Measurements from ENCODE around the gene TTC6.

Gene TTC6

DNA sequence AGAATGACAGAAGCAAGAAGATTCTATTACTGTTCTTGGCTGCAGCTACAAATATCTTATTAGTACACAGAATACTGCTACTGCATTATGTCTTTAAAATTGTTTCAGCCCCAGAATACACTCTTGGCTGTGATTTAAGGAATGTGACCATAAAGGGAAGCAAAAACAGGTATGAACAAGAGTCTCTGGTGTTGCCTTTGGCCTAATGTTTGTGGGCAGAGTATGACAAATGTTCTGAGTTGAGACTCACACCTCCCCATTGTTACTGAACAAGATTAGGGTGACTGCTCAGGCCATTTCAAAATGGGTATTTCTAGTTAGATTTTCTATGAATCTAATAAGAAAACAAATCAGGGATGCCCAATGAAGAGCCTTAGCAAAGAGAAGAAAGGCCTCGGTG lies 28.5 kb downstream of the TTC6 start:
- DNase-seq (ENCODE audit: low read depth) = no peak
- TF ChIP-seq, protein P1, sequence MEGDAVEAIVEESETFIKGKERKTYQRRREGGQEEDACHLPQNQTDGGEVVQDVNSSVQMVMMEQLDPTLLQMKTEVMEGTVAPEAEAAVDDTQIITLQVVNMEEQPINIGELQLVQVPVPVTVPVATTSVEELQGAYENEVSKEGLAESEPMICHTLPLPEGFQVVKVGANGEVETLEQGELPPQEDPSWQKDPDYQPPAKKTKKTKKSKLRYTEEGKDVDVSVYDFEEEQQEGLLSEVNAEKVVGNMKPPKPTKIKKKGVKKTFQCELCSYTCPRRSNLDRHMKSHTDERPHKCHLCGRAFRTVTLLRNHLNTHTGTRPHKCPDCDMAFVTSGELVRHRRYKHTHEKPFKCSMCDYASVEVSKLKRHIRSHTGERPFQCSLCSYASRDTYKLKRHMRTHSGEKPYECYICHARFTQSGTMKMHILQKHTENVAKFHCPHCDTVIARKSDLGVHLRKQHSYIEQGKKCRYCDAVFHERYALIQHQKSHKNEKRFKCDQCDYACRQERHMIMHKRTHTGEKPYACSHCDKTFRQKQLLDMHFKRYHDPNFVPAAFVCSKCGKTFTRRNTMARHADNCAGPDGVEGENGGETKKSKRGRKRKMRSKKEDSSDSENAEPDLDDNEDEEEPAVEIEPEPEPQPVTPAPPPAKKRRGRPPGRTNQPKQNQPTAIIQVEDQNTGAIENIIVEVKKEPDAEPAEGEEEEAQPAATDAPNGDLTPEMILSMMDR (IDR thresholded peaks at IDR 0.05; ENCODE audit: control insufficient read depth, extremely low read depth, insufficient read depth) = no peak
- H3K4me3 ChIP-seq (ENCODE audit: low read depth, low read length) = no peak overlapping the region

DNA sequence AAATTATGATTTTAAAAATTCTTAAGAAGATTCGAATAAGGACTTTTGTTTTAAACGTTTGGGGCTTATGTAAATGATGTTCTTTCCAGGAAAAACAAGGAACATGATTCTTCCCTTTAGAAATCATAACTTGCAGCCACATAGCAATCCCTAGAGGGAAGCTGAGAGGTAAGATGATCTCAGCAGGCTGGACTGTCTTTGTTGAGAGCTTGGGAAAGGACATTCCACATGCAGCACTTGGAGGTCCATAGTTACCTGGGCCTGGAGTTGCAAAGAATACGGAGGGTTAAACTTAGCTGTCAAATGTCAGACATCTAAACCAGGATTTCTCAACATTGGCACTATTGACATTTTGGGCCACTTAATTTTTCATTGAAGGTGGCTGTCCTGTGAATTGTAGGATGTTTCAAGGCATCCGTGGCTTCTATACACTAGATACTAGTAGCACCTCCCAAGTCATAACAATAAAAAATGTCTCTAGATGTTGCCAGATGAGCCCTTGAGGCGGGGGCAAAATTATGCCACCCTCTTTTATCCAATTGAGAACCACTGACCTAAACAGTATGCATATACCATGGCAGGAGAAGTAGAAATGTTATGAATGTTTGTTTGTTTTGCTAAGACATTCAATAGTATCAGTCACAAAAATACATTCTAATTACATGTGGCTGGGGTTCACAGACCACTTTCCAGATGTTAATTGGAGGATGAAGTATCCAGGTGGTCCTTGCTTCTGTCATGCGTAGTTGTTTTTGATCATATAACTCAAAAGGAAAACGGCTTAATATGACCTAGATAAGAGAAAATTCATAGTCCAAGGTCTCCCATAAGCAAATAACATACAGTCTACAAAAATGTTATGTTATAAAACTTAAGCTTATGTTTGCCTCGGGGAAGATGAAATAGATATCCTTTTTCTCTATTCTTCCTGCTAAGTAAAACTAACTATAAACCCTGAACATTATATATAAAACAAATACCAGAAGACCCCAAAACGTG lies 30.5 kb downstream of the TTC6 start:
- H3K4me3 ChIP-seq (ENCODE audit: low read depth, low read length) = no peak overlapping the region
- DNase-seq (ENCODE audit: low read depth) = no peak
- TF ChIP-seq, protein P1 (IDR thresholded peaks at IDR 0.05; ENCODE audit: control insufficient read depth, extremely low read depth, insufficient read depth) = no peak

GRCh38 chr14:37637341-37637740 lies 41.9 kb downstream of the TTC6 start:
- DNase-seq (ENCODE audit: low read depth) = no peak
- TF ChIP-seq, protein P1 (IDR thresholded peaks at IDR 0.05; ENCODE audit: control insufficient read depth, extremely low read depth, insufficient read depth) = no peak

GRCh38 chr14:37638599-37638998 lies 43.2 kb downstream of the TTC6 start:
- TF ChIP-seq, protein P1 (IDR thresholded peaks at IDR 0.05; ENCODE audit: control insufficient read depth, extremely low read depth, insufficient read depth) = no peak
- no peak for DNase-seq (ENCODE audit: low read depth)
- H3K4me3 ChIP-seq (ENCODE audit: low read depth, low read length) = no peak overlapping the region

More at GRCh38 chr14:37637341-37637740, 41.9 kb downstream of the TTC6 start:
- no peak overlapping the region for H3K4me3 ChIP-seq (ENCODE audit: low read depth, low read length)

DNA sequence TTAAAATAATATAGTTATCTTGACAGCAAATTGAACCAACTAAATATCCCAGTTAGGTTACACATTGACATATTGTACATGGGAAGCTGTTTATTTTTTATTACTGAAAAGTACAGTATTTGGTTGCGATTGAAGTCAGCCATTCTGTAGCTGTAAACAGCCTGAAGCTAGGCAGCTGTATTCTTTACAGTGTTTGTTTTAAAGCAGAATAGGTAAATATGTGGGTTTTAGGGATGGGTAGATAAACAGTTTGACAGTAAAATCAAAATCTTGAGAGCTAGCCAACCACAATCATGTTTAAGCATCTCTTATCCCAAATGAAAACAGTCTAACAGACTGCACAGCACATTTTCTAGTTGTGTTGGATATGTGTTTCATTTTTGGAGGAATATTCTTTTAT lies 45.7 kb downstream of the TTC6 start:
- peak; percentile 92 for DNase-seq (ENCODE audit: low read depth)
- no peak overlapping the region for H3K4me3 ChIP-seq (ENCODE audit: low read depth, low read length)
- TF ChIP-seq, protein P1 (IDR thresholded peaks at IDR 0.05; ENCODE audit: control insufficient read depth, extremely low read depth, insufficient read depth) = no peak

- H3K4me3 ChIP-seq (ENCODE audit: low read depth, low read length) = no peak overlapping the region
- TF ChIP-seq, protein P1 (IDR thresholded peaks at IDR 0.05; ENCODE audit: control insufficient read depth, extremely low read depth, insufficient read depth) = no peak
- DNase-seq (ENCODE audit: low read depth) = no peak
Measured at GRCh38 chr14:37642125-37642524, 46.7 kb downstream of the TTC6 start.
